Activated T-cell treated with anti-CD3 and anti-CD28 coated beads, Interleukin-2, amount 50 U/mL, for 24 hours (primary cell): ENCODE measurements around the gene EFR3B.

ENCODE experiments used
- DNase-seq: peaks from one replicate; pipeline ENCODE4 v3.0.0-alpha.2; 2020
- H3K27ac Mint-ChIP-seq: 2 replicates; pipeline ENCODE4 v1.8.0; 2020; ENCODE audit warnings: mild to moderate bottlenecking, mixed read lengths
- H3K27me3 Mint-ChIP-seq: 2 replicates; pipeline ENCODE4 v1.8.0; 2020; ENCODE audit warnings: mixed read lengths
- H3K36me3 Mint-ChIP-seq: 2 replicates; pipeline ENCODE4 v1.8.0; 2020; ENCODE audit warnings: low read depth, mixed read lengths
- H3K4me1 Mint-ChIP-seq: 2 replicates; pipeline ENCODE4 v1.8.0; 2020; ENCODE audit warnings: low read depth, mixed read lengths
- H3K4me3 Mint-ChIP-seq: 2 replicates; pipeline ENCODE4 v1.8.0; 2020; ENCODE audit warnings: mild to moderate bottlenecking, moderate library complexity, mixed read lengths
- H3K9me3 Mint-ChIP-seq: 2 replicates; pipeline ENCODE4 v1.8.0; 2020; ENCODE audit warnings: mixed read lengths

Gene EFR3B

DNA sequence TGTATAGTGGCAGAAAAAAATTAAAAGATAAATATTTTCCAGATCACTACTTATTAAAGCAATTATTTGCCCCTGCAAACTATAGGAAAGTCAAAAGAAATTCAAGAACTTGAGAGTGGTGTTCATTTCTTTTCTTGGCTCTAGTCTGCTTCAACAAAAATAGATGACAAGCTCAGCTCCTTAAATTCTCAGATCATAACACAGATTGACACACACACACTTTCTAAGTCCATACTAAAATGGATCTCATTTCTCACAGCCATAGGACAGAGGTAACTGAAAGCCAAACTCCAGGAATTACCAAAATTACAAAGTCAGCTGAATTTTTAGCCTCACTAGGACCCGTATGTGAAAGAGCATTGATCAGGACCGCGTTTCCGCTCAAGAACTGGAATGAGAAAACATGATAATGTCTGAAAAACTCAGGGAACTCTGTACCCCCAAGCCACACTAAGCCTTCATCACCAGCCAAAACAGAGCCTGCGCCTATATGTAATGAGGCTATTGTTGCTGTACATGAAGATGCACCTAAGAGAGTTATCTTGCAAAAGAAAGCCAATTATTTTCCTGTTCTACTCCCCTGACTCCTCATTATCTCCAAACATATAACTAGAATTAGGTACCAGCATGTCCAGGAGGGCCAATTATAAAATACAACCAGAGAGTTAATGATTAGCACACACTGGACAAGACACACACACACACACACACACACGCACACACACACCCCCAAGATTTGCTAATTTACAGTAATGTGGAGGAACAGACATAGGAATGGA, 16.5 kb upstream of the EFR3B start:
- Mint-ChIP-seq H3K9me3 (no peaks in the 10 kb centered on the region), H3K36me3 (no peaks in the 10 kb centered on the region), H3K4me1 (no peaks in the 10 kb centered on the region), H3K27me3 (peaks cover 5% of the 10 kb centered on the region), H3K4me3 (no peak overlapping the region), H3K27ac (no peak overlapping the region)
- DNase-seq: no peak

DNA sequence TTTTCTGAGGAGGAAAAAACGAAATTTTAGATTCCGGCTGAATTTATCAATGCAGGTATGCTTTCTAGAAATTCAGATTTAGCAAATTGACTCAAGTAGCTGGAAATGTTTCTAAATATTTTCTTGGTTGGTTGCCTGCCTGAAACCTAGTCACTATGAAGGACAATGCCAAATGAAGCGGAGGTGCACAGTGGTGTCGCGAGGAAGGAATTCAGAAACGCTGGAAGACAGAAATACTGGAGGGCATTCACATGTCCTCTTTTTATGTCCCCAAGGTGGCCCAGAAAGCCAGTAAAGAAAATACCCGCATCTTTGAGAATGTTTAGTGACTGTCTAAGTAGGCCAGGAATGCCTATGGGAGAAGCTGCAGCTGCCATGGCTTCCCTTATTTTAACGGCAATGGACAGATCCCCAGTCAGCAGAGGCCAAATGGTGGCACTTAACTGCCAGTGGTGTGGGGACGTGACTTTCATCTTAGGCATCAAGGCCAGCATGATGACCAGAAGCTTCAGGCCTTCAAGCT, 15.8 kb upstream of the EFR3B start:
- Mint-ChIP-seq H3K27ac (no peak overlapping the region), H3K9me3 (no peaks in the 10 kb centered on the region), H3K4me3 (no peak overlapping the region), H3K4me1 (peaks cover 4% of the 10 kb centered on the region), H3K36me3 (no peaks in the 10 kb centered on the region), H3K27me3 (peaks cover 5% of the 10 kb centered on the region)
- DNase-seq: no peak

DNA sequence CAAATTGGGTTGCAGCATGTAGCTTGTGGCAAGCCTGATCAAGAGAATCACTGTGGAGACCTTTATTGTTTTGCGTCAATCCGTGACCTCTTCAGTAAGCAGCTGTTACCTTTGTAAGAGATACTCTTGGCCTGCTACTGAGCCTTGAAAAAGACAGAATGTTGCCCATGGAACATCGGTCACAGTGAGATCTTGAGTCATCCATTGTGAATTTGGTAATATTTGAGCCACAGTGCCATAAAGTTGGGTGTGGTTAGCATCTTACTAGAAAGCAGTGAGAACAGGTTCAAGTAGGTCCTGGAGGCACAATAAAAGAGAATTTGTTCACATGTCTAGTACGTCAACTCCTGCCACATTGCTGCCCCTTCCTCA, 12.7 kb upstream of the EFR3B start:
- Mint-ChIP-seq H3K4me3 (no peak overlapping the region), H3K36me3 (no peaks in the 10 kb centered on the region), H3K27ac (no peak overlapping the region), H3K27me3 (no peaks in the 10 kb centered on the region), H3K9me3 (no peaks in the 10 kb centered on the region), H3K4me1 (peaks cover 4% of the 10 kb centered on the region)
- DNase-seq: no peak

DNA sequence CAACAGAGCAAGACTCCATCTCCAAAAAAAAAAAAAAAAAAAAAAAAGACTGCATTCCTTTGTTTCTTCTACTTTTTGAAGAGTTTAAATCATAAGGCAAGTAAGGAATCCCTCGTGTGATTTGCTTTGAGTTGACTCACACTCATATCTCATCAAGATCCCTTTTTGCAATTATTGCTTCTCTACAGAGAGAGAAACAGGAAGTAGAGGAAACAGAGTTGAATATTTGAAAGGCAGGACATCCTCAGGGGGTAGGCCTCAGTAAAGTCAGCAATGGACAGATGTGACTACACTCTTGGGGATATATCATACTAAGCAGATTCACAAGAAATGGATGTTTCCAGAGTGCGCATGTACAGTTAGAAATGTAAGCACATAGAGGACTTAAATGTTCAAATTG, 11.2 kb upstream of the EFR3B start:
- no peak overlapping the region for H3K4me3 Mint-ChIP-seq
- DNase-seq: no peak
- no peaks in the 10 kb centered on the region for H3K27me3 Mint-ChIP-seq
- no peaks in the 10 kb centered on the region for H3K9me3 Mint-ChIP-seq
- no peaks in the 10 kb centered on the region for H3K36me3 Mint-ChIP-seq
- H3K4me1 Mint-ChIP-seq: peaks cover 4% of the 10 kb centered on the region
- H3K27ac Mint-ChIP-seq: no peak overlapping the region

DNA sequence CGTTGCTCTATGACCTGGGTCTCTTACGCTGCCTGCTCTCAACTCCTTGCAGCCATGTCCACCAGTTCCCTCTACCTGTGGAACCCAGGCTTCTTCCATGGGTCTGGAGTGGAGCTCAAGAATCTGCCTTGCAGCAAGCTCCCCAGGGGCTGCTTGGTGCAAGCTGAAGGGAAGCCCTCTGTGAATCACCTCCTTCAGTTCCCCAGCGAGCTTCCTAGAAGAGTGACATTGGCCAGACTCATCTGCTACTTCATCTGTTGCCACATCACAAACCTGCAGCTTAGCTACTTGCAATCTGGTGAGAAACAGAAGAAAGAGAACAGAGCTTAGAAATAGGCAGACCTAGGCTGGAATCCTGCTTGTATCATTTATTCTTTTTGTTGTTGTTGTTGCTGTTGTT, 9.8 kb upstream of the EFR3B start:
- Mint-ChIP-seq H3K4me1 (peaks cover 4% of the 10 kb centered on the region), H3K27me3 (no peaks in the 10 kb centered on the region), H3K4me3 (no peak overlapping the region), H3K36me3 (no peaks in the 10 kb centered on the region), H3K9me3 (no peaks in the 10 kb centered on the region), H3K27ac (no peak overlapping the region)
- DNase-seq: no peak

DNA sequence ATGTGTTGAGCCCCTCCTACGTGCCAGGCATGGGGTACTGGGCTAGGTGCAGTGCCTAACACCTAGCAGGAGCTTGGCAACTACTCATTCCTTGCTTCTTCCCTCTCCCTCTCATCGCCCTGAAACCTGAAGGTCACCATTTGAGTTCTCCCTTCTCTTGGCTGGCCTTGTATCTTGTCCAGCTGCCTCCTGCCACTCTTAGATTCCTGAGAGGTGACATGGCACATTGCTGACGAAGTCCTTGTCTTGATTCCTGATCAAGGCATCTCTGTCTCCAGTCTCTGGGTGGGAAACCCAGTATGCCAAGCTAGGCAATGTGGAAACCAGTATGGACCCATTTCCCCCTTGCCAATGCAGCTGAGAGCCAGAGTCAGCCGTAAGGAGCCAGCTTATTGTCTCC, 9.0 kb upstream of the EFR3B start:
- H3K4me1 Mint-ChIP-seq: peaks cover 4% of the 10 kb centered on the region
- H3K4me3 Mint-ChIP-seq: no peak overlapping the region
- H3K27ac Mint-ChIP-seq: no peak overlapping the region
- no peaks in the 10 kb centered on the region for H3K27me3 Mint-ChIP-seq
- DNase-seq: no peak
- H3K36me3 Mint-ChIP-seq: no peaks in the 10 kb centered on the region
- no peaks in the 10 kb centered on the region for H3K9me3 Mint-ChIP-seq

DNA sequence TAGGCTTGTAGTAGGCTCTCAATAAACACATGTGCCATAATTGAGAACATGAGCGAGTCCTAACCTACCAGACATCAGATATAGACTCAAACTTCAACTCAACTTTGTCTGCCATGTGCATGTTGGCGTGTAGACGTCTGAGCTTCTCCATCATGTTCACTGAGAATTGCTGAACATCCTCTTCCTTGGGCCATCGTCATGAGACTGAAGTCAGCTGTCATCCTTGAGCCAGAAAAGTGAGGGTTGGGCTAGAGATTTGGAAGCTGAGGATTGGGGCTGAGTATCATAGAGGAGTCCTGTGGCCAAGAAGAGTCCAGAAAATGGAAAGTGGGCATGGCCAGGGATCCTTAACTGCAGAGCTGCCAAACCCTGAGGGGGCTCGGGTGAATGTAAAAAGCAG, 7.8 kb upstream of the EFR3B start:
- no peaks in the 10 kb centered on the region for H3K27me3 Mint-ChIP-seq

DNA sequence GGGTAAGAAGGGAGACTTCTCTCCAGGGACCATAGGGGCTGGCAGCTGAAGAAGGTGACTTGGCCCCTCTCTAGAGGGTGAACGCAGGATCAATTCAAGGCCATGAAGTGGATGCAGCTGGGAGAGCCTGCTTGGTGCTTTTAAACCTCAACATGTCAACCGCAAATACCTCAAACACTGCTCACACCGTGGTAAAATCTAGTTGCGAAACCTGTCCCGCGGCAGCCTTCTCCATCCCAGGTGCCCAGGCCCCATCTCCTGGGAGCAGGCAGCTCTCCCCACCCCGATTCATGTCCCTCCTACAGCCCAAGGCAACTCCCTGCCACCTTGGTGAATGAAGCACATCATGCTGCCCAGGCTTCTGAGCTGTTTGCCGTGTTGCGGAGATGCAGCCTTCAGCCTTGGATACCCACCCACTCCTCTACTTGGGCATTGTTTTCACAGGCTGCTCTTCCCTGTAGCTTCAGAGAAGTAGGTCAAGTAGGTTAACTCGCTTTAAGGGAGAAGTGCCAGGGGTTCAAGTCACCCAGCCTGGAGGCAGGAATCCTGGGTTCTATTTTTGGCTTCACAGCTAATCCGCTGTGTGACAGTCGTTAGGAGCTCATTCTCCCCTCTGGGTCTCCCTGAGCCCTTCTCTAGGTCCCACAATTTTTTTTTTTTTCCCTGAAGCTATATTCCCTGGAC, 6.2 kb upstream of the EFR3B start:
- H3K4me3 Mint-ChIP-seq: no peak overlapping the region

More for the DNA sequence above, 7.8 kb upstream of the EFR3B start:
- Mint-ChIP-seq H3K27ac (no peak overlapping the region), H3K36me3 (no peaks in the 10 kb centered on the region), H3K4me1 (peaks cover 4% of the 10 kb centered on the region), H3K4me3 (no peak overlapping the region), H3K9me3 (no peaks in the 10 kb centered on the region)
- no peak for DNase-seq

DNA sequence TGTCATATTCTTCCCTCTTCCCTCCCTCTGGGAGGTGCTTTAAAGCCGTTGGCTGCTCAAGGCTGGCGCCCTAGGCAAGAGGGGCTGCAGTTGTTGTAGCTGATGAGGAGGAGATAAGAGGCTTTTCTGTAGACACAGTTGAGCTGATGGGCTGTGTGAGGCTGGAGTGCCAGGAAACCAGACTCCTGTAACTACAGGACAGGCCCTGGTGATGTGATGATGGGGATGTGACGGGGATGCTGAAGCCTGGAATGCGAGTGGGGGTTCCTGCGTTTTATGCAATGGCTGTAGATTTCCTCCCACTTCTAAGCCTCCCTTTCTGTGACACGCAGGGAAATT, 5.7 kb upstream of the EFR3B start:
- Mint-ChIP-seq H3K4me1 (peaks cover 2% of the 10 kb centered on the region), H3K27me3 (peaks cover 5% of the 10 kb centered on the region), H3K9me3 (no peaks in the 10 kb centered on the region), H3K27ac (no peak overlapping the region), H3K4me3 (no peak overlapping the region), H3K36me3 (no peaks in the 10 kb centered on the region)
- no peak for DNase-seq

More for the DNA sequence above, 6.2 kb upstream of the EFR3B start:
- Mint-ChIP-seq H3K27me3 (peaks cover 4% of the 10 kb centered on the region), H3K36me3 (no peaks in the 10 kb centered on the region), H3K9me3 (no peaks in the 10 kb centered on the region), H3K4me1 (peaks cover 3% of the 10 kb centered on the region), H3K27ac (no peak overlapping the region)
- DNase-seq: no peak

DNA sequence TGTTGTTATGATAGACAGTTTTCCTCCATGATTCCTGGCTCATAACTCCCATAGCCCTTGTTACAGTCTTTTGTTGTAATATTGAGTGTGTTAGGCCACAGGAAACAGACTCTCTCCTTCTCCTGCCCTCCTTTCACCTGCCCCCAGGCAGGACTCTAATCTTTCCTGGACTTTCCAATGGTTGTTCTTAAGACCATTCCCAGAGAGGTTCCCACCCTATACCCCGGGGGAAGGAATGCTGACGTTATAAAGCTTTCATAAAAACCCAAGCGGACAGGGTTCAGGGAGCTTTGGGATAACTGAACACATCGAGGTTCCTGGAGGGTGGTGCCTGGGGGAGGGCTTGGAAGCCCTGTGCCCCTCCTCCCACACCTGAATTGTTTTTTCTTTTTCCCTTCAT, 2.8 kb upstream of the EFR3B start:
- no peaks in the 10 kb centered on the region for H3K36me3 Mint-ChIP-seq
- no peak for DNase-seq
- H3K27me3 Mint-ChIP-seq: peaks cover 22% of the 10 kb centered on the region
- no peaks in the 10 kb centered on the region for H3K9me3 Mint-ChIP-seq
- no peak overlapping the region for H3K4me3 Mint-ChIP-seq
- peaks cover 22% of the 10 kb centered on the region for H3K4me1 Mint-ChIP-seq
- no peak overlapping the region for H3K27ac Mint-ChIP-seq

DNA sequence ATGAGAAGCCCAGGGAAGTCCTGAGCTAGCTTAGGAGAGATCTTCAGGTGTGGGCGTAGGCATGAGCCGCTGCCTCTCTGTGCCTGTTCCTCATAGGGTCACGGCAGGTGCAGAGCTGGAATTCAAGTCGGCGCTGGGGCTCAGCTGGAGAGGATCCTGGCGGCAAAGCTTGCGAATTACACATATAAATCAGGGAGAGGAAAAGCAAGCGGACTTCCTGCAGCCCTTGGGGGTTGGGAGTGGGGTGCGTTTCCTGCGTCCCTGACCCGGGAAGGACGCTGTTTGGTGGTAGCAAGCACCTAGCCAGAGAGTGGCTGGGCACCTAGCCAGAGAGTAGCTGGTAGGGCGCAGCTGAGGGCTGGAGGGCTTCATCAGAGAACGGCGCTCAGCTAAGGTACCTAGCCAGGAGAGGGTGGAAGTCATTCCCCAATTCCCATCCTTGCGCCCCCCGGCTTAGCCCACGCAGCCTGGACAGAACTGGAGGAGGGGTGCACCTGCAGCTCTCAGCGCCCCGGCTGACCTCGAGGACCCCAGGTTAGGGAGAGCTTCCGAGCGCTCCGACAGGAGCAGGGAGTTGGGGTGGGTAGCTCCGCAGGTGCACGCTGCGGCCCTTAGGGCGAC, 459 bp upstream of the EFR3B start:
- no peak for DNase-seq
- H3K9me3 Mint-ChIP-seq: no peaks in the 10 kb centered on the region
- peak overlapping the region; percentile 52 for H3K4me3 Mint-ChIP-seq
- H3K4me1 Mint-ChIP-seq: peaks cover 30% of the 10 kb centered on the region
- H3K27ac Mint-ChIP-seq: no peak overlapping the region
- H3K27me3 Mint-ChIP-seq: peaks cover 41% of the 10 kb centered on the region
- H3K36me3 Mint-ChIP-seq: no peaks in the 10 kb centered on the region

DNA sequence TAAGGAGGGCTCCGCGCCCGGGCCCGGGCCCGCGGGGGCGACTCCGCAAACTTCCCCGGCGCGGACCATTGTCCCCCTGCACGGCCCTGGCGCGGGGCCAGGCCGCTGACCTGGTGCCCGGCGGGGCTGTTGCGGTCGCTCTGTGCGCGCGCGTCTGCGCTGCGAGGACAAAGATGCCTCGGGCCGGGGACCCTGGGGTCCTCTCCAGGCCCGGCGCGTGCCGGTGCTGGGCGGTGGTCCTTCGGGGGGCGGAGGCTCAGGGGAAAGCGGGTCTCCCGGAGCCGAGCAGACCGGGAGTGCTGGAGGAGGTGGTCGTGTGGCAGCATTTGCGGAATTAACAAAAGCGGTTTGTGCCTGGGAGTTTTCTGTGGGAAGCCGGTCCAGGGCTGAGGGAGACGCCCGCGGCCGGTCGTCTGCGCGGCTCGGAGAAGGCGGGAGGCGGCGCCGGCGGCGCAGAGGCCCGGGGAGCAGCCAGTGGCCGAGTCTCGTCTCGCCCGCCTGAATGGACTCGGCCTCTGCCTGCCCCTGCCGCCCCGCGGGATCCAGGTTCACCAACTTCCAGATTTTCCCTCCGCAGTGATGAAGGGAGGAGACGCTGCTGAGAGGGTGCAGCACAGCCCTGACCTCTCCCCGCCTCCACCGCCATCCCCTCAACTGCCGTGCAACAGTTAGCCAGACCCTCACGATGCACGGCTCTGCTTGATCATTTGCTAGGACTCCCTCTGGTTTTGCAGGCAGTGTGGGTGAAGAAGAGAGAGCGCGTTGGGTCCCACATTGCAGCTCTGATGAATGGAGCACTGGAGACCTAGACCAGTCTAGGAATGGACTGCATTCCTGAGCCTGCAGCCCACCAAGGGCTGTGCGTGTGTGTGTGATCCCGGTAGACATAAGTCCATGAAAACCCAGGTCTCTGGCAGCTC, 705 bp downstream of the EFR3B start:
- Mint-ChIP-seq H3K9me3 (no peaks in the 10 kb centered on the region), H3K4me3 (peak overlapping the region; percentile 80), H3K27me3 (peaks cover 48% of the 10 kb centered on the region), H3K36me3 (no peaks in the 10 kb centered on the region), H3K4me1 (peaks cover 30% of the 10 kb centered on the region), H3K27ac (peak overlapping the region; percentile 45)
- DNase-seq: peak; percentile 49

DNA sequence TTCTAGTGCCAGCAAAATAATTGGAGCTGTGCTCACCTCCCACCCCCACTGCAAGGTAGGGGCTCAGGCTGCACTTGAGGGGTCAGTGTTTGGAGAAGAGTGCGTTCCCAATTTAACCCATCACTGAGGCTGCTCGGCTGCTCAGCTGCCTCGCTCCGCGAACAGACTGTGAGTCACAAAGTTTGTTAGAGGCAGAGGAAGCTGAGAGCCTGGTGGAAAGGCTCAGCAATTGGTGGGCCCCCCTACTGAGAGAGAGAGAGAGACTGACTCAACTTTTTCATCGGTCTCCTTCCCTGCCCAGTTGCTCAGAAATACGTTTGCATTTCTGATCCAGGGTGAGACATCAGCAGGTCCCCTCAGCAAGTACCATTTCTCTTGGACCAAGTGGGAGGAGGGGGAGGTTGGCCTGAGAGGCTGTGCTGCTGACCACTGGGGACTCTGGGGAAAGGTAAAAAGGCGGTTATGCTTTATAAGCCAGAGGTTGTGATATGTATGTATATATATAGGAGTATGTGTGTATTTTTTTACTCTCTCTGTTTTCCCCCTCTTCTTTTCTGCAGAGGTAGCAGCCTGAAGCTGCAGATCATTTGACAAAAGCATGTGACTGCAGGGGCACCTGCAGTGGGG, 1.5 kb downstream of the EFR3B start:
- DNase-seq: peak; percentile 68
- peaks cover 53% of the 10 kb centered on the region for H3K27me3 Mint-ChIP-seq
- H3K4me1 Mint-ChIP-seq: peaks cover 30% of the 10 kb centered on the region

DNA sequence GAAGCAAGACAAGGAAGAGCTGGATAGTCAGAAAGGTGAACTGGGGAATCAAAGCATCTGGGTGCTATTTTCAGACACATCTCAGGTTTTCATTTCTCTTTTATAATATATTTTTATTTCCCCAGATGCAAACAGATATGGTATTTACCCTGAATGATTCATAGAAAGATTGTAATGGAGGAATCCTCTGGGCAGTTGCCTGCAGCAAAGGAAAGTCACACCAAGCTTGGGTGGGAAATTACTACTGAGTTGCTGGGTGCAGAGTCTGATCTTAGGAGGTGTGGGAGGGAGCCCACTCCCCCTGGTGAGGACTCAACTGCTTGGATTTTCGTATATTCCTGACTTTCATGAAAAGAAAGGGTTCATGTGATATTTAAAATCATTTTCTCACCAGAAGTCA, 2.1 kb downstream of the EFR3B start:
- Mint-ChIP-seq H3K9me3 (no peaks in the 10 kb centered on the region), H3K27ac (peak overlapping the region; percentile 55), H3K4me3 (no peak overlapping the region), H3K4me1 (peaks cover 30% of the 10 kb centered on the region), H3K36me3 (no peaks in the 10 kb centered on the region), H3K27me3 (peaks cover 58% of the 10 kb centered on the region)
- no peak for DNase-seq

More for the DNA sequence above, 1.5 kb downstream of the EFR3B start:
- H3K9me3 Mint-ChIP-seq: no peaks in the 10 kb centered on the region
- peak overlapping the region; percentile 80 for H3K4me3 Mint-ChIP-seq
- peak overlapping the region; percentile 55 for H3K27ac Mint-ChIP-seq
- H3K36me3 Mint-ChIP-seq: no peaks in the 10 kb centered on the region
